HepG2 (cell line): ENCODE results near the gene PIGN. TPM values are rescaled to one million over a fixed set of nuclear protein-coding genes. Genes with fewer than 3 reads are reported as not detected.

ENCODE experiments used
- ATAC-seq: fragments of 200-7000 bp; cut with Tn5 transposase; 3 replicates; pipeline ENCODE4 v1.9.1; 2020; ENCODE audit warnings: mild to moderate bottlenecking, moderate library complexity
- BruUV-seq: library from RNA; stranded (reverse); fragments of 400-500 nt; replicated peaks from 2 replicates; lab custom pipeline; 2021; lab: Mats Ljungman, UMichigan
- CTCF ChIA-PET: fragments of 300-600 bp; formaldehyde crosslinking; extraction: SDS; loops from one replicate; lab custom pipeline; 2021; ENCODE audit warnings: low total read pairs, inconsistent platforms, low intra/inter-chr PET ratio; lab: Yijun Ruan, JAX
- POLR2A ChIA-PET: fragments of 350-600 bp; sonication (Branson Sonifier 250); formaldehyde crosslinking; loops from one replicate; lab custom pipeline; 2020; ENCODE audit warnings: antibody characterized with exemption, inconsistent platforms; lab: Yijun Ruan, JAX
- DNase-seq: peaks from one replicate; pipeline ENCODE4 v3.0.0-alpha.2; 2015; ENCODE audit warnings: low spot score
- FAIRE-seq: peaks from 3 replicates; lab custom pipeline; 2011; peaks lifted over from hg19 to GRCh38; lab: Jason Lieb, UNC
- H2AFZ ChIP-seq: one replicate; pipeline ENCODE4 v1.6.1; 2011; ENCODE audit warnings: low read length, inconsistent platforms
- H3K27ac ChIP-seq: fragments of 300-600 bp; 3 replicates; pipeline ENCODE4 v1.8.0; 2011; ENCODE audit warnings: mixed run types, mild to moderate bottlenecking, mixed read lengths, low read length, inconsistent platforms; ENCODE audit not compliant: insufficient read depth; ENCODE audit errors: extremely low read length
- H3K27me3 ChIP-seq, 2 experiments: fragments of 200-600 bp in 1 of 2; 2 replicates in 1 of 2; 3 replicates in 1 of 2; pipeline versions ENCODE4 v1.6.0 to v1.8.0; 2011; ENCODE audit warnings: low read length in 2 of 2, mild to moderate bottlenecking in 2 of 2, moderate library complexity in 2 of 2, inconsistent platforms in 1 of 2; ENCODE audit not compliant: insufficient read depth in 2 of 2, control insufficient read depth in 1 of 2
- H3K36me3 ChIP-seq, 2 experiments: fragments of 200-600 bp in 1 of 2; replicated peaks in 1 of 2; 2 replicates in 1 of 2; 3 replicates in 1 of 2; pipeline versions ENCODE4 v1.5.1 to v1.8.0; 2011; ENCODE audit warnings: low read length in 2 of 2, inconsistent platforms in 1 of 2; ENCODE audit not compliant: insufficient read depth in 2 of 2, control insufficient read depth in 1 of 2
- H3K4me1 ChIP-seq: 2 replicates; pipeline ENCODE4 v1.5.1; 2012; ENCODE audit warnings: low read length, inconsistent platforms; ENCODE audit not compliant: insufficient read depth
- H3K4me2 ChIP-seq: 2 replicates; pipeline ENCODE4 v1.6.0; 2011; ENCODE audit warnings: low read depth, low read length, inconsistent platforms
- H3K4me3 ChIP-seq, 3 experiments: fragments of 200-600 bp in 1 of 3; sonication (generic), shearing (Covaris generic) in 1 of 3; replicated peaks in 1 of 3; 2 replicates each; pipeline ENCODE4 v1.5.1; 2011 to 2016; ENCODE audit warnings: low read length in 3 of 3, inconsistent platforms in 2 of 3, low read depth in 2 of 3, mild to moderate bottlenecking in 2 of 3, control low read depth in 1 of 3, mixed read lengths in 1 of 3; ENCODE audit not compliant: insufficient read depth in 1 of 3
- H3K79me2 ChIP-seq: one replicate; pipeline ENCODE4 v1.6.1; 2011; ENCODE audit warnings: low read length, inconsistent platforms; ENCODE audit not compliant: insufficient read depth
- H3K9ac ChIP-seq: 2 replicates; pipeline ENCODE4 v1.6.0; 2011; ENCODE audit warnings: mild to moderate bottlenecking, low read depth, low read length, inconsistent platforms; ENCODE audit not compliant: insufficient read depth
- H3K9me3 ChIP-seq: 2 replicates; pipeline ENCODE4 v1.5.1; 2012; ENCODE audit warnings: mild to moderate bottlenecking, low read length
- H4K20me1 ChIP-seq: 2 replicates; pipeline ENCODE4 v1.6.0; 2011; ENCODE audit warnings: inconsistent platforms, mild to moderate bottlenecking, low read length, moderate library complexity; ENCODE audit not compliant: insufficient read depth
- BHLHE40 ChIP-seq: IDR thresholded peaks from 2 replicates; pipeline ENCODE4 v1.6.1; 2011; ENCODE audit warnings: low read length, improper control_type of control experiment
- ERF ChIP-seq: IDR thresholded peaks from 2 replicates; pipeline ENCODE4 v1.6.1; 2018; ENCODE audit warnings: missing biosample characterization, missing genetic modification reagents
- ZMYM2 ChIP-seq: sonication (generic); formaldehyde crosslinking; IDR thresholded peaks from 2 replicates; pipeline ENCODE4 v1.8.0; 2022; ENCODE audit warnings: mild to moderate bottlenecking, missing genetic modification reagents
- ZNF160 ChIP-seq: sonication (generic); formaldehyde crosslinking; IDR thresholded peaks from 2 replicates; pipeline ENCODE4 v1.8.0; 2022; ENCODE audit warnings: mild to moderate bottlenecking, inconsistent platforms, missing genetic modification reagents
- ZNF275 ChIP-seq: sonication (generic); formaldehyde crosslinking; IDR thresholded peaks from 2 replicates; pipeline ENCODE4 v1.8.0; 2022; ENCODE audit warnings: missing genetic modification reagents, mild to moderate bottlenecking, inconsistent platforms, borderline replicate concordance
- ZNF782 ChIP-seq: sonication (generic); formaldehyde crosslinking; IDR thresholded peaks from 2 replicates; pipeline ENCODE4 v1.4.0; 2020; ENCODE audit warnings: missing genetic modification reagents, mild to moderate bottlenecking, borderline replicate concordance
- WGBS: methylation state at CpG from one replicate; pipeline ENCODE4 v1.1.6; 2017; ENCODE audit warnings: low lambda C conversion rate; 5-methylcytosine and 5-hydroxymethylcytosine counted together
- in situ Hi-C: cut with HindIII; loops from 2 replicates; pipeline ENCODE4 v1.10.0; 2017; ENCODE audit warnings: low pct_unique_long_range_greater_than_20kb; ENCODE audit not compliant: extremely low pct_ligation_motif_present
- intact Hi-C: fragments of 100-400 bp; cut with micrococcal nuclease; formaldehyde crosslinking; loops from one replicate; pipeline ENCODE4 v1.10.0; 2022; ENCODE audit not compliant: unreplicated experiment
- polyA plus RNA-seq, 8 experiments: library from polyadenylated mRNA; depleted of rRNA in 3 of 8; stranded (reverse) in 7 of 8; unstranded in 1 of 8; fragments of >200 nt; fragmentation: Illumina TruSeq in 4 of 8; extraction: Trizol in 4 of 8; gene quantifications; 2 replicates each; pipeline versions ENCODE4 v1.2.1 to v1.2.3, GENCODE V29; 2011 to 2016; ENCODE audit warnings: low read depth in 4 of 8, missing spikeins in 1 of 8, mixed read lengths in 1 of 8; ENCODE audit not compliant: insufficient read depth in 1 of 8
- total RNA-seq, 5 experiments: library from RNA; depleted of rRNA; stranded (reverse); fragments of >200 nt; fragmentation: Illumina TruSeq; extraction: Trizol; gene quantifications; 2 replicates each; pipeline ENCODE4 v1.2.3, GENCODE V29; 2016; ENCODE audit warnings: low read depth in 1 of 5
- TF ChIP-seq, protein P1 (sequence below): IDR thresholded peaks from 2 replicates; pipeline ENCODE4 v1.6.1; 2016; ENCODE audit warnings: mild to moderate bottlenecking
- TF ChIP-seq, protein P2 (sequence below): sonication (generic); formaldehyde crosslinking; IDR thresholded peaks from 2 replicates; pipeline ENCODE4 v1.4.0; 2020; ENCODE audit warnings: mild to moderate bottlenecking, missing genetic modification reagents, borderline replicate concordance
- TF ChIP-seq, protein P3 (sequence below): sonication (generic); formaldehyde crosslinking; conservative IDR thresholded peaks from 2 replicates; pipeline ENCODE4 v1.4.0; 2020; ENCODE audit warnings: missing genetic modification reagents

Gene PIGN
- total and polyA plus RNA-seq, 2 of the 13 experiments (the other 11 are each of a cell fraction or from before 2014, with no cell fraction given) = 15.5 to 33.6 TPM

- intact Hi-C loops (no loop called here), in situ Hi-C loops (no loop called here)
- TF ChIP-seq, protein P1, sequence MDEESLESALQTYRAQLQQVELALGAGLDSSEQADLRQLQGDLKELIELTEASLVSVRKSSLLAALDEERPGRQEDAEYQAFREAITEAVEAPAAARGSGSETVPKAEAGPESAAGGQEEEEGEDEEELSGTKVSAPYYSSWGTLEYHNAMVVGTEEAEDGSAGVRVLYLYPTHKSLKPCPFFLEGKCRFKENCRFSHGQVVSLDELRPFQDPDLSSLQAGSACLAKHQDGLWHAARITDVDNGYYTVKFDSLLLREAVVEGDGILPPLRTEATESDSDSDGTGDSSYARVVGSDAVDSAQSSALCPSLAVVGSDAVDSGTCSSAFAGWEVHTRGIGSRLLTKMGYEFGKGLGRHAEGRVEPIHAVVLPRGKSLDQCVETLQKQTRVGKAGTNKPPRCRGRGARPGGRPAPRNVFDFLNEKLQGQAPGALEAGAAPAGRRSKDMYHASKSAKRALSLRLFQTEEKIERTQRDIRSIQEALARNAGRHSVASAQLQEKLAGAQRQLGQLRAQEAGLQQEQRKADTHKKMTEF (CRISPR knock-in tag) = no peak
- TF ChIP-seq ZMYM2 (no peak), ERF (CRISPR knock-in tag) (no peak), ZNF275 (no peak), ZNF782 (CRISPR knock-in tag) (no peak), BHLHE40 (no peak), ZNF160 (CRISPR knock-in tag) (no peak)
- TF ChIP-seq, protein P2, sequence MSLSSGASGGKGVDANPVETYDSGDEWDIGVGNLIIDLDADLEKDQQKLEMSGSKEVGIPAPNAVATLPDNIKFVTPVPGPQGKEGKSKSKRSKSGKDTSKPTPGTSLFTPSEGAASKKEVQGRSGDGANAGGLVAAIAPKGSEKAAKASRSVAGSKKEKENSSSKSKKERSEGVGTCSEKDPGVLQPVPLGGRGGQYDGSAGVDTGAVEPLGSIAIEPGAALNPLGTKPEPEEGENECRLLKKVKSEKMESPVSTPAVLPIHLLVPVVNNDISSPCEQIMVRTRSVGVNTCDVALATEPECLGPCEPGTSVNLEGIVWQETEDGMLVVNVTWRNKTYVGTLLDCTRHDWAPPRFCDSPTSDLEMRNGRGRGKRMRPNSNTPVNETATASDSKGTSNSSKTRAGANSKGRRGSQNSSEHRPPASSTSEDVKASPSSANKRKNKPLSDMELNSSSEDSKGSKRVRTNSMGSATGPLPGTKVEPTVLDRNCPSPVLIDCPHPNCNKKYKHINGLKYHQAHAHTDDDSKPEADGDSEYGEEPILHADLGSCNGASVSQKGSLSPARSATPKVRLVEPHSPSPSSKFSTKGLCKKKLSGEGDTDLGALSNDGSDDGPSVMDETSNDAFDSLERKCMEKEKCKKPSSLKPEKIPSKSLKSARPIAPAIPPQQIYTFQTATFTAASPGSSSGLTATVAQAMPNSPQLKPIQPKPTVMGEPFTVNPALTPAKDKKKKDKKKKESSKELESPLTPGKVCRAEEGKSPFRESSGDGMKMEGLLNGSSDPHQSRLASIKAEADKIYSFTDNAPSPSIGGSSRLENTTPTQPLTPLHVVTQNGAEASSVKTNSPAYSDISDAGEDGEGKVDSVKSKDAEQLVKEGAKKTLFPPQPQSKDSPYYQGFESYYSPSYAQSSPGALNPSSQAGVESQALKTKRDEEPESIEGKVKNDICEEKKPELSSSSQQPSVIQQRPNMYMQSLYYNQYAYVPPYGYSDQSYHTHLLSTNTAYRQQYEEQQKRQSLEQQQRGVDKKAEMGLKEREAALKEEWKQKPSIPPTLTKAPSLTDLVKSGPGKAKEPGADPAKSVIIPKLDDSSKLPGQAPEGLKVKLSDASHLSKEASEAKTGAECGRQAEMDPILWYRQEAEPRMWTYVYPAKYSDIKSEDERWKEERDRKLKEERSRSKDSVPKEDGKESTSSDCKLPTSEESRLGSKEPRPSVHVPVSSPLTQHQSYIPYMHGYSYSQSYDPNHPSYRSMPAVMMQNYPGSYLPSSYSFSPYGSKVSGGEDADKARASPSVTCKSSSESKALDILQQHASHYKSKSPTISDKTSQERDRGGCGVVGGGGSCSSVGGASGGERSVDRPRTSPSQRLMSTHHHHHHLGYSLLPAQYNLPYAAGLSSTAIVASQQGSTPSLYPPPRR = no peak
- TF ChIP-seq, protein P3, sequence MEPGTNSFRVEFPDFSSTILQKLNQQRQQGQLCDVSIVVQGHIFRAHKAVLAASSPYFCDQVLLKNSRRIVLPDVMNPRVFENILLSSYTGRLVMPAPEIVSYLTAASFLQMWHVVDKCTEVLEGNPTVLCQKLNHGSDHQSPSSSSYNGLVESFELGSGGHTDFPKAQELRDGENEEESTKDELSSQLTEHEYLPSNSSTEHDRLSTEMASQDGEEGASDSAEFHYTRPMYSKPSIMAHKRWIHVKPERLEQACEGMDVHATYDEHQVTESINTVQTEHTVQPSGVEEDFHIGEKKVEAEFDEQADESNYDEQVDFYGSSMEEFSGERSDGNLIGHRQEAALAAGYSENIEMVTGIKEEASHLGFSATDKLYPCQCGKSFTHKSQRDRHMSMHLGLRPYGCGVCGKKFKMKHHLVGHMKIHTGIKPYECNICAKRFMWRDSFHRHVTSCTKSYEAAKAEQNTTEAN (CRISPR knock-in tag) = no peak
- H4K20me1 ChIP-seq = no peaks in the 10 kb centered on the region
- no peaks in the 10 kb centered on the region for H3K4me1 ChIP-seq
- no peaks in the 10 kb centered on the region for H3K79me2 ChIP-seq
- H3K4me2 ChIP-seq = no peak overlapping the region
- no peaks in the 10 kb centered on the region for H3K9me3 ChIP-seq
- BruUV-seq = no TSS peak
- peaks cover 0 to 10% of the 10 kb centered on the region in 2 experiments; a peak in 2 of 5 replicates for H3K36me3 ChIP-seq
- no peak for FAIRE-seq
- no peak overlapping the region for H3K4me3 ChIP-seq
- WGBS = 100% methylated on average over 1 of the region's 1 CpG
- ChIA-PET POLR2A (no interaction called here), CTCF (no interaction called here)
- no peak overlapping the region for H3K9ac ChIP-seq
- H2AFZ ChIP-seq = no peak overlapping the region
- no peak overlapping the region for H3K27ac ChIP-seq
- H3K27me3 ChIP-seq = no peaks in the 10 kb centered on the region
- no peak for DNase-seq
- no peak for ATAC-seq
Observed at GRCh38 chr18:62101321-62101721, 85.5 kb downstream of the PIGN start.
